GM23248 (cell line): Measurements from ENCODE around the gene MYO10. TPM values are rescaled to one million over a fixed set of nuclear protein-coding genes. Genes with fewer than 3 reads are reported as not detected.

Source experiments
- DNase-seq: peaks from one replicate; pipeline ENCODE4 v3.0.0-alpha.2; 2015
- H2AFZ ChIP-seq: fragments of 200-600 bp; sonication (generic); 2 replicates; pipeline ENCODE4 v1.6.1; 2016; ENCODE audit warnings: antibody characterized with exemption
- H3F3A ChIP-seq: fragments of 200-600 bp; sonication (generic); 2 replicates; pipeline ENCODE4 v1.6.1; 2016; ENCODE audit warnings: mild to moderate bottlenecking, antibody characterized with exemption, mixed run types; ENCODE audit not compliant: insufficient read depth
- H3K27ac ChIP-seq: fragments of 200-600 bp; sonication (generic); 2 replicates; pipeline ENCODE4 v1.5.1; 2016; ENCODE audit warnings: mild to moderate bottlenecking
- H3K27me3 ChIP-seq: fragments of 200-600 bp; sonication (generic); replicated peaks from 2 replicates; pipeline ENCODE4 v1.6.1; 2016; ENCODE audit warnings: mild to moderate bottlenecking; ENCODE audit not compliant: insufficient read depth
- H3K36me3 ChIP-seq: fragments of 200-600 bp; sonication (generic); 2 replicates; pipeline ENCODE4 v1.6.1; 2016; ENCODE audit warnings: low read depth, mild to moderate bottlenecking
- H3K4me1 ChIP-seq: fragments of 200-600 bp; sonication (generic); 2 replicates; pipeline ENCODE4 v1.6.1; 2016; ENCODE audit warnings: mild to moderate bottlenecking; ENCODE audit not compliant: insufficient read depth
- H3K4me2 ChIP-seq: fragments of 200-600 bp; sonication (generic); one replicate; pipeline ENCODE4 v1.6.1; 2016; ENCODE audit warnings: mild to moderate bottlenecking; ENCODE audit not compliant: unreplicated experiment
- H3K4me3 ChIP-seq: fragments of 200-600 bp; sonication (generic); 2 replicates; pipeline ENCODE4 v1.5.1; 2016; ENCODE audit warnings: mild to moderate bottlenecking
- H3K79me2 ChIP-seq: fragments of 200-600 bp; sonication (generic); 2 replicates; pipeline ENCODE4 v1.6.1; 2016; ENCODE audit warnings: mild to moderate bottlenecking; ENCODE audit not compliant: insufficient read depth
- H3K9ac ChIP-seq: fragments of 200-600 bp; sonication (generic); 2 replicates; pipeline ENCODE4 v1.6.1; 2016; ENCODE audit warnings: mild to moderate bottlenecking
- H3K9me2 ChIP-seq: fragments of 200-600 bp; sonication (generic); 2 replicates; pipeline ENCODE4 v1.6.1; 2016; ENCODE audit warnings: mixed run types, mild to moderate bottlenecking, moderate library complexity; ENCODE audit not compliant: insufficient read depth
- H3K9me3 ChIP-seq: fragments of 200-600 bp; sonication (generic); one replicate; pipeline ENCODE4 v1.6.1; 2017; ENCODE audit warnings: low read depth
- H4K20me1 ChIP-seq: fragments of 200-600 bp; sonication (generic); 2 replicates; pipeline ENCODE4 v1.6.0; 2016; ENCODE audit not compliant: insufficient read depth
- EZH2 ChIP-seq: fragments of 200-600 bp; sonication (generic); IDR thresholded peaks from 2 replicates; pipeline ENCODE4 v1.6.1; 2018; ENCODE audit warnings: antibody characterized with exemption, mild to moderate bottlenecking; ENCODE audit not compliant: insufficient read depth, poor library complexity, severe bottlenecking
- EZH2phosphoT487 ChIP-seq: fragments of 200-600 bp; sonication (generic); IDR thresholded peaks from 2 replicates; pipeline ENCODE4 v1.6.1; 2018; ENCODE audit warnings: antibody characterized with exemption, moderate library complexity, mild to moderate bottlenecking, low read depth; ENCODE audit not compliant: insufficient read depth
- WGBS, 2 experiments: methylation state at CpG; one replicate each; pipeline ENCODE4 v1.1.6; 2015 to 2017; ENCODE audit warnings: low lambda C conversion rate in 2 of 2, low coverage in 1 of 2; ENCODE audit errors: missing lambda C conversion rate in 2 of 2; 5-methylcytosine and 5-hydroxymethylcytosine counted together
- in situ Hi-C: fragments of 300-500 bp; cut with MboI; formaldehyde crosslinking; loops from 2 replicates; pipeline ENCODE4 v1.15.0; 2020
- polyA plus RNA-seq: library from polyadenylated mRNA; unstranded; fragments of >200 nt; fragmentation: Nextera tagmentation; extraction: Ambion mirVana; gene quantifications from 2 replicates; pipeline ENCODE4 v1.2.1, GENCODE V29; 2016
- total RNA-seq: library from RNA; depleted of rRNA; stranded (reverse); fragments of >200 nt; shearing (Covaris generic); gene quantifications from 2 replicates; pipeline ENCODE4 v1.2.3, GENCODE V29; 2014

MYO10 gene
- total and polyA plus RNA-seq, 2 experiments from 2014 or later, result 43.2 to 47.0 TPM

DNA sequence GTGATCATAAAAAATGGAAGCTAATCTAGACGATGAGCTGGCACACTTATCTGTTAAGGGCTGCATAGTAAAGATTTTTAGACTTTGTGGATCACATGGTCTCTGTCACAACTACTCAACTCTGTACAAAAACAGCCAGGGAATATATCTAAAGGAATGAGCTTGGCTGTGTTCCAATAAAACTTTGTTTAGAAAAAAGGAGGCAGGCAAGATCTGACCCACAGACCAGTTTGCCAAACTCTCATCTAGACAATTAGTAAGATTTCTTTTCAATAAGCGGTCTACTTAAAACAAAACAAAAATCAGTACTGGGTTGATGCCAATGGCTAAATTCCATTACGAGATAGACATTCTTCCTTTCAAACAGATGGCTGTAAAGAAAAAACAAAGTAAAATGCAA is 266.3 kb downstream of the MYO10 start:
- H3K9ac ChIP-seq, result no peak overlapping the region
- H4K20me1 ChIP-seq, result no peaks in the 10 kb centered on the region
- no peaks in the 10 kb centered on the region for H3K27me3 ChIP-seq
- TF ChIP-seq EZH2, result no peak
- TF ChIP-seq EZH2phosphoT487, result no peak
- H2AFZ ChIP-seq, result no peak overlapping the region
- peaks cover 59% of the 10 kb centered on the region for H3F3A ChIP-seq
- DNase-seq, result peak; percentile 16
- H3K27ac ChIP-seq, result no peak overlapping the region
- H3K4me1 ChIP-seq, result no peaks in the 10 kb centered on the region
- in situ Hi-C loops, result loop anchor here (10.0 kb wide), 1 partner anchor 525 kb away; no protein-coding TSS in a partner anchor
- no peaks in the 10 kb centered on the region for H3K9me3 ChIP-seq
- H3K4me3 ChIP-seq, result no peak overlapping the region
- H3K36me3 ChIP-seq, result peaks cover 62% of the 10 kb centered on the region
- H3K9me2 ChIP-seq, result no peaks in the 10 kb centered on the region
- 0 out of 2 replicates have a peak, but pooled peaks cover 4% of the 10 kb centered on the region for H3K79me2 ChIP-seq
- H3K4me2 ChIP-seq, result no peak overlapping the region
- 92 to 95% methylated on average over 3 of the region's 3 CpGs for WGBS, 2 experiments

DNA sequence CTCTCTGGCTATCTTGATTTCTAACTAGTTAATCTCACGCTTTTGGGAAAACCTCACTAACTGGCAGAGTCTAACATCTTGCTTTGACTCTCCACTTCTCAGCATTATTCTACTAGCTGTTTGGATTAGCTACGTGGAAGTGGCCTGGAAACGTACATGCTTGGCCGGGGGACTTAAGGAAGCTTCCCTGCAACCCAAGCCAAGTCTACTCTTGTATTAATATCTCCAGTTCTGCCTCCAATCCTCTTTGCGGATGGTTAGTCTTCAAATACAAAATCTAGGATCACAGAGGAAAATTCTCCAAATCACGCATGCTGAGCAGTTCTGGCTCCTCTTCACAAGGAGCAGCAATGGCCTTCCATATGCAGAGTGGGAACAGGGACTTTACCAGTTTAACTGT is 267.5 kb downstream of the MYO10 start:
- H3K27me3 ChIP-seq, result no peaks in the 10 kb centered on the region
- H3F3A ChIP-seq, result peaks cover 59% of the 10 kb centered on the region
- H2AFZ ChIP-seq, result no peak overlapping the region
- no peaks in the 10 kb centered on the region for H4K20me1 ChIP-seq
- no peak overlapping the region for H3K27ac ChIP-seq
- no peak overlapping the region for H3K9ac ChIP-seq
- 98% methylated on average over 6 of the region's 6 CpGs for WGBS, 2 experiments
- H3K36me3 ChIP-seq, result peaks cover 58% of the 10 kb centered on the region
- no peak for TF ChIP-seq EZH2phosphoT487
- no peak for TF ChIP-seq EZH2
- H3K4me1 ChIP-seq, result no peaks in the 10 kb centered on the region
- no peaks in the 10 kb centered on the region for H3K9me3 ChIP-seq
- in situ Hi-C loops, result no loop called here
- no peak for DNase-seq
- no peaks in the 10 kb centered on the region for H3K9me2 ChIP-seq
- no peak overlapping the region for H3K4me3 ChIP-seq
- H3K4me2 ChIP-seq, result no peak overlapping the region
- H3K79me2 ChIP-seq, result 0 out of 2 replicates have a peak, but pooled peaks cover 4% of the 10 kb centered on the region

DNA sequence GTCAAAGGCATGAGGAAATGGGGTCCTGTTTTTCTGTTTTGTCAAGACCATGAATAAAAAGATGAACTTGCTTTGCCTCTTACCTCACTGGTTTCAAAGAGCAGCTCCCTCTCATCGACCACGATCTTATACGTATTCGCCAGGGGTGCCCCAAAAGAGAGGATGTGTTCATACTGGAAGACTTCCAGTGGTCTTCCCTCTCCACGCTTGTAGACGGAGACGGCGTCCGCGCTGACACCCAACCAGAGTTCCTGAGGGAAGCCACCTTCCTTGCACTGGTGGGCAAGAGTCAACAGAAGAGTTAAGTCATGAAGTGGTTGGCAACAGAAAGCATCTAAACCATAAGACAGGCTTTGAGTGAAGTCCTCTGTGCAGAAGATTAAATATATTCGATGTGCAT is 267.9 kb downstream of the MYO10 start:
- H3K27me3 ChIP-seq, result no peaks in the 10 kb centered on the region
- H3F3A ChIP-seq, result peaks cover 63% of the 10 kb centered on the region
- H3K4me2 ChIP-seq, result no peak overlapping the region
- H3K4me3 ChIP-seq, result no peak overlapping the region
- no peaks in the 10 kb centered on the region for H3K9me2 ChIP-seq
- no peak overlapping the region for H3K9ac ChIP-seq
- H3K4me1 ChIP-seq, result no peaks in the 10 kb centered on the region
- DNase-seq, result no peak
- no peak overlapping the region for H2AFZ ChIP-seq
- H3K79me2 ChIP-seq, result 0 out of 2 replicates have a peak, but pooled peaks cover 4% of the 10 kb centered on the region
- H3K27ac ChIP-seq, result no peak overlapping the region
- no peaks in the 10 kb centered on the region for H3K9me3 ChIP-seq
- WGBS, 2 experiments, result 94 to 97% methylated on average over 11 of the region's 11 CpGs
- H4K20me1 ChIP-seq, result no peaks in the 10 kb centered on the region
- peaks cover 55% of the 10 kb centered on the region for H3K36me3 ChIP-seq
- TF ChIP-seq EZH2phosphoT487, result no peak
- no peak for TF ChIP-seq EZH2
- in situ Hi-C loops, result no loop called here

DNA sequence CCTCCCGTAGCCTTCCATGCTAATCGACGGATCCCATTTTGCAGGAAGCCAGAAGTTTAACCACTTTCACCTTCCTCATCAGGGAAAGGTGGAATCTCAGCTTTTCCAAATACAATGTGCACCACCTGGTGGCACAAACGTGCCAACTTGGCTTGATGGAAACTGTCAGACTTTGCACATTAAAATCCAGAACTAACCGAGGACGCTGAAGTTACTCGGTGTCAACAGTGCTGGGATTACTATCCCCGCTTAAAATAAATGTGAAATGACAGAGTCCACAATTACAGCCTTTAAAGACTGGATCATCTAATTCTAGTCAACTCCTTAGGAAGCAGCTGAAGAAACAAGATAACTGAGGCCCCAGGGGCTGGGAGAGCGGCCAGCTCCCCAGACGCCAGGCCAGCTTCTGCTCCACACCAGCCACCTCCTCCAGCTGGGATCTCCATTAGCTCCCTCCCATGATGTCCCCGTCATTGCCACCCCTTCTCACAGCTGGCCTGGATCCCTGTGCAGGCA is 269.1 kb downstream of the MYO10 start:
- H3F3A ChIP-seq, result peaks cover 66% of the 10 kb centered on the region
- H3K27ac ChIP-seq, result no peak overlapping the region
- no peak overlapping the region for H2AFZ ChIP-seq
- no peaks in the 10 kb centered on the region for H3K9me3 ChIP-seq
- H3K9ac ChIP-seq, result no peak overlapping the region
- H3K4me1 ChIP-seq, result no peaks in the 10 kb centered on the region
- 0 out of 2 replicates have a peak, but pooled peaks cover 4% of the 10 kb centered on the region for H3K79me2 ChIP-seq
- in situ Hi-C loops, result no loop called here
- DNase-seq, result peak; percentile 29
- no peaks in the 10 kb centered on the region for H3K9me2 ChIP-seq
- no peak overlapping the region for H3K4me2 ChIP-seq
- peaks cover 46% of the 10 kb centered on the region for H3K36me3 ChIP-seq
- H3K4me3 ChIP-seq, result no peak overlapping the region
- H3K27me3 ChIP-seq, result no peaks in the 10 kb centered on the region
- no peak for TF ChIP-seq EZH2
- 68 to 77% methylated on average over 11 of the region's 11 CpGs for WGBS, 2 experiments
- H4K20me1 ChIP-seq, result no peaks in the 10 kb centered on the region
